NK-92 (cell line): ENCODE measurements around the gene CT47C1.

Experiments used
- DNase-seq: peaks from one replicate; lab custom pipeline; 2025; ENCODE audit not compliant: unreplicated experiment; lab: John Stamatoyannopoulos, UW

The CT47C1 gene

GRCh38 chrX:119073200-119073905, 560 bp downstream of the CT47C1 start:
- DNase-seq: no peak

- DNase-seq: no peak
Observed at GRCh38 chrX:119073911-119074310, 1.1 kb downstream of the CT47C1 start.

- DNase-seq: no peak
Observed at GRCh38 chrX:119075270-119076025, 2.7 kb downstream of the CT47C1 start.

- no peak for DNase-seq
Observed at GRCh38 chrX:119082278-119082677, 9.5 kb downstream of the CT47C1 start.

GRCh38 chrX:119084766-119085165, 12.0 kb downstream of the CT47C1 start:
- no peak for DNase-seq

GRCh38 chrX:119087121-119087520, 14.3 kb downstream of the CT47C1 start:
- no peak for DNase-seq

- DNase-seq: no peak
Observed at GRCh38 chrX:119089619-119090018, 16.8 kb downstream of the CT47C1 start.

GRCh38 chrX:119090627-119091026, 17.8 kb downstream of the CT47C1 start:
- no peak for DNase-seq

GRCh38 chrX:119093991-119094735, 21.4 kb downstream of the CT47C1 start:
- DNase-seq: no peak

- DNase-seq: no peak
Observed at GRCh38 chrX:119094819-119095218, 22.0 kb downstream of the CT47C1 start.

GRCh38 chrX:119095936-119096335, 23.1 kb downstream of the CT47C1 start:
- DNase-seq: no peak

GRCh38 chrX:119101168-119101567, 28.4 kb downstream of the CT47C1 start:
- no peak for DNase-seq

GRCh38 chrX:119105826-119106225, 33.0 kb downstream of the CT47C1 start:
- DNase-seq: no peak

- DNase-seq: no peak
Observed at GRCh38 chrX:119107206-119107605, 34.4 kb downstream of the CT47C1 start.

- no peak for DNase-seq
Observed at GRCh38 chrX:119118780-119119395, 46.1 kb downstream of the CT47C1 start.

GRCh38 chrX:119121341-119121740, 48.5 kb downstream of the CT47C1 start:
- DNase-seq: no peak
